GM19324 (cell line): ENCODE data around the gene FRMD5.

Experiments used
- ATAC-seq: cut with Tn5 transposase; IDR thresholded peaks from one replicate; pipeline ENCODE4 v1.9.1; 2021; ENCODE audit warnings: mild to moderate bottlenecking, moderate library complexity; ENCODE audit not compliant: unreplicated experiment, low FRiP score

Gene FRMD5

GRCh38 chr15:43939070-43939469 lies 256.0 kb downstream of the FRMD5 start:
- no peak for ATAC-seq

DNA sequence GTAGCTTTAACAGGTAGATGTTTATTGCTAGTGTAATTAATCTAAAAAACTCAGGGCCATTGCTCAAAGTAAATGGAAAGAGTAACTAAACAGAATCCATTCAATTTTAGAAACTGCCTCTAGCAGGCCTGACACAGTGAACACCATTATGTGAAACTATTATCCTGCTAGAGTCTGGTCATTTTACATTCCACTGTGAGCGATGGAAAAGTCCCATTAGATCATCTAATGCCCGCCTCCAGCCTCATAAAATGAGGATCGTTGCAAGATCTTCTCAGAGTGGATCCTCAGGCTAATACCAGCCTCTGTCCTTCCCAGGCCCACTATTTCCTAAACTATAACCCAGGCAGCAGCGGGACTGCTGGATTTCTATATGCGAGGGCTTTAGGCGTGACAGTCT lies 260.6 kb downstream of the FRMD5 start:
- ATAC-seq, result no peak

DNA sequence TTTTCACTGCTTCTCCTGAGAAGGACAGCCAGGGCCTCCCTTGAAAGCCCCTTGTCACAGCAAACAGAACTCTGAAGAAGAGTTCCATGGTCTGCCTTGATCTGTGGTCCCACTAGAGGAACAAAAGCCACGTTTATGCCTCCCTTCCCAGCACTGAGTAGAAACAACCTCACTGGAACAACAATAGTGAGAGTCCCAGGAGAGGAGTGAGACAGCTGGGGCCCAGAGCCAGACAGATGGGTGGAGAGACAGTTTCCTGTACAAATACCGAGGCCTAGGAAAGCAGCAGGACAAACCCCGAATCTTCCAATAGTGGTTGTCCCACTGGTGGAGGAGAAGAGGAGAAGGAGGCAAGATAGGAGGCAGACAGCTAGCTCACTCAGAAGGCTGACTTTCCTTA lies 262.2 kb downstream of the FRMD5 start:
- no peak for ATAC-seq

DNA sequence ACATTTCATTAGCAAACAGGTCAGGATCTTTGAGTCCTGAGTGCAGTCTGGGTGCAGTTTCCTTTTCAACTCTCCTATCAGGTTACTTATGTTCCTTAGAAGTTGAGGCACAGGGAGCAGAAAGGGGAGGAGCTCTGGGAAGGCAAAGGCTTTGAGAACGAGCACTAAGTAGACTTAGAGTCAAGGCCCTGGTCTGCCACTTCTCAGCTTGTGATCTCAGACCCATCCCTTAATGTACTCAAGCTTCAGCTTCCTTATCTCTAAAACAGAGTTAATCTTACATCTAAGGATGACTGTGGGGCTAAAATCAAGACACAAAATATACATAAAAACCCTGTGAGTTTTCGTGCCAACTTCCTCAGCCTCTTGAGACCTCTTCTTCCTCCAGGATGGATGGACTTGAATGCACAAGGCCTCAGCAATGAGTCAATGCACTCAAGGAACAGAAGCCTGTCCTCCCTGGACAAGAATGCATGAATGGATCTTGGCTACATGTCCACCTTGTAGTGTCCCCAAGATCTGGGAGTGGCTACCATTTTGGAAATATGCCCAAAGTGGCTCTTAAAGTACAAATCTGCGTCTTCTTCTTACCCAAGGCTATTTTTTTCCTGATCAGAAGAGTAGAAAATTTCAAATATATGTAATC lies 263.2 kb downstream of the FRMD5 start:
- ATAC-seq, result no peak

DNA sequence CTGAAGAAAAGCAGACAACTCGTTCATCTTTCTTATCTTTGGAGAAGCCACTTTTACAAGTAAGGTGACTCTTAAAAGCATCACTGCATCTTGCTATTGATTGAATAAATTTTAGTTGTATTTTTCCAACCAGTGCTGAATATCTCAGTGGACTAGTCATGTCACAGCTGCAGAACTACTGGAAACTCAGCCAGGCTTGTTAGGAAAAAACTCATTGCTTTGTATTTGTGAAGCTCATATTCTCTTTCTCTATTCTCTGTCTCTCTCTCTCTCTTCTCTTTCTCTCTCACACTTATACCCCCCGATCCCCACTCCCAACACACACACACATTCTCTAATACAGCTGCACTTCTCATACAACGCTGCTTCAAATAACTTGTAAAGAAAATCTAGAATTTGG lies 264.0 kb downstream of the FRMD5 start:
- ATAC-seq, result no peak

GRCh38 chr15:43930556-43930955 lies 264.5 kb downstream of the FRMD5 start:
- peak; percentile 75 for ATAC-seq

DNA sequence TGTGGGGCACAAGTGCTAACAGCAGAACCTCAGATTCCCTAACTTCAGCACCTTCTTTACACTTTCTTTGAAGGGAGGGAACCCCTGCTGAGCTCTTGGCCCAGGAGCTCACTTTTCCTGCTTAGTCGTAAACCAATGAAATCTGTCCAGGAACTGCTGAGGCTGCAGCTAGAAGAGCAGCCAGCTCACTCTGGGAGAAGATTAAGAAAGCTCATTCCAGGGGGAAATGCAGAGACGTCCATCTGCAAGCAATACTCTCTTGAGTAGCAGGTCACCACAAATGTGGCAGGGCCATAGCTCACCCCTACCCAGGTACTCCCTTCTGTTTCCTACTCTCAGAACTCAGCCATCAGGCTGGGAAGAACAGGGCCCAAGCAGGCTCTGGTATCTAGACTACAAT lies 265.0 kb downstream of the FRMD5 start:
- ATAC-seq, result peak; percentile 30

DNA sequence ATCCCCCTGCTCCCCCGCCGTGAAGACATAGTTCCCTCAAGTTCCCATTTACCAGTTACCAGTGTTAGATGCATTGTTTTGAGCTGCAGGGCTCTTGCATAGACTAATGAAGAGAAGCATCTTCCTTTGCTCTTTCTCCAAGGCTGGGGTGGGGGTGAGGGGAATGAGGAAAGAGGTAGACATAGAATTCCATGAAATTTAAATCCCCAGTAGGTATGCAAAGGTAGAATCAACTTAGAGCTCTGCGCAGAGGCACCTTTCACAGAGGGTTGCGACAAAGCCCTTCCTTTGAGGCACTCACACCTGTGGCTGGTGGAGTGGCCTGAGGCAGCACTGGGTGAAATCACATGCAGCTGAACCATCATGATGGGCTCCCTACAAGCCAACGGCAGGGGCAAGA lies 266.9 kb downstream of the FRMD5 start:
- ATAC-seq, result no peak

DNA sequence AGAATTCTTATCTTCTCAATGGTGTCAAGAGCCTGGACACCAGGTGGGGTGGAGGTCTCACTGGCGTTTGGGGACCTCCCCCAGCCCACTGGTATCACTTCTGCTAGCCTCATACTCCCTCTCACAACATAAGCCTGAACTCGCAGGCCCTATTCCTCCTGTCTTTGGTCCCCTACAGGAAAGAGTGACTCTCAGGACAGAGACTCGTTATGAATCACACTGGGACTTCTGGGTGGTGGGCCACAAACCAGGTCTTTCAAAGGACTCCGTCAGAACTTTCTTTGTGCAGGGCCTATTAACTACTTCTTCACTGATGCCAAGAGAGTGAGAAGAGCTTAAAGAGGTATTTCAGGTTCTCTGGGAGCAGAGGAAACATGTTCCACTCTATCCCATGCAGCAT lies 267.9 kb downstream of the FRMD5 start:
- ATAC-seq, result no peak

DNA sequence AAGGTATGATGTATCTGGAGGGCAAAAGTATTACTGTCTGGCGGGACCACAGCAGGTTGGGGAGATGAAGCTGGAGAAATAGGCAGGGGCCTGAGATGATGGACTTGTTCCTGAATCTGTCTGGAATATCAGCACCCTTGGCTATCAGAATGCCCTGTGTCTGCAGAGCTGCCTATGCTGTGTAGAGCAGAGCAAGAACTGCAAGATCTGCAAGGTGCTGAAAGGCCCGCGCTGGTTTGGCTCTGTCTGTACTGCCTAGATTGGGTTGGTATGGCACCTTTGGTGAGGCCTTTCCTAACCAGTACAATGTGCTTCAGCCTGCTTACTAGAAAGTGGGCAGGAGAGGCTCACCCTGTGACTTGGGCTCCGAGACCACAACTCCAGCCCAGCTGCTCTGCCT lies 271.5 kb downstream of the FRMD5 start:
- no peak for ATAC-seq

GRCh38 chr15:43922021-43922420 lies 273.1 kb downstream of the FRMD5 start:
- no peak for ATAC-seq

DNA sequence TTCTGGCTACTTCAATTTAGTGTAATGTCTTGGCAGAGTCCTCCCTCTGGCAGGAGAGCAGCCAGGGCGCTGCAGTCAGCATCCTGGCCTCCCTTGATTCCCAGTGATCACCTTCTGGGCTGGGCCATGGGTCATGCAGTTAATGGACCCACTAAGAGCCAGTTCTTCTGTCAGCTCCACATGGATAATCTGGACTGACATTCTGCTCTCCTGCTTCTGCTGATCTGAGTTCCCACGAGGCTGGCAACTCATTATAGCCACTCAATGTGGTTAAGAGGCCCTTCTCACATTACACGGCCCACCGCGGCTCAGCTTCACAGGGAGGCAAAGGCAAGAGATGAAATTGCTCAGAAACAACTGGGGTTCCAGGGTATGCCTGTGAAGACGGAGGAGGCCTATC lies 274.3 kb downstream of the FRMD5 start:
- no peak for ATAC-seq

- no peak for ATAC-seq
Measured at GRCh38 chr15:43920254-43920600, 274.8 kb downstream of the FRMD5 start.

DNA sequence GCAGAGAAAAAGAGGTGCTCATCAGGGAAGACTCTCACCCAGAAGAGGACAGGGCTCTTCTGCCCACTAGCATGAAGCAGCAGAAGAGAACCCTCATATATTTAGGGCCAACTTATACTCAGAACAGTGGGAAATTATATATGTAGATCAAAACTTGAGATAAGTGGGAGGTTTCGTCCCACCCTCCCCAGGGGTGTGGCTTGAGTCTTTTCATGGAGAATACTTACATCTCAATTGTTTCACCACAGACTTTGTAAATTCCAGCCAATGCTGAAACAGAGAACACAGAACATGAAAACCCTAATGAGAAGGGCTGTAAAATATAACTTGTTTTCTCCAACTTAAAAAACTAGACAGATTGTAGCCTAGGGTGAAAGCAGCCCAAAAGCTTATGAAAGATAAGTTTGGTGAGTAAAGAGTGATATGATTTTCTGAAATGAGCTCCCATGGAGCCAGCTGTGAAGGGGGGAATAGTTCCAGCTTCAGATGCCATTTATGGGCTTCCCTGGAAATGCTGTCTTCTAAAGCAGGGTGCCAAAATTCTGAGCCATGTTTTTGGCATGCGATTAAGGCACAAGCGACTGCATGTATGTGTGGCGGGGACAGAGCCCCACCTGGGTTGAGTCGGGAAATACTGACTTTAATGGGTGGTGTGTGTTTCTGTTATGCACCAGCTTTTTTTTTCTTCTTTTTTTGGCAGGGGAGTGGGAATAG lies 275.4 kb downstream of the FRMD5 start:
- ATAC-seq, result no peak

DNA sequence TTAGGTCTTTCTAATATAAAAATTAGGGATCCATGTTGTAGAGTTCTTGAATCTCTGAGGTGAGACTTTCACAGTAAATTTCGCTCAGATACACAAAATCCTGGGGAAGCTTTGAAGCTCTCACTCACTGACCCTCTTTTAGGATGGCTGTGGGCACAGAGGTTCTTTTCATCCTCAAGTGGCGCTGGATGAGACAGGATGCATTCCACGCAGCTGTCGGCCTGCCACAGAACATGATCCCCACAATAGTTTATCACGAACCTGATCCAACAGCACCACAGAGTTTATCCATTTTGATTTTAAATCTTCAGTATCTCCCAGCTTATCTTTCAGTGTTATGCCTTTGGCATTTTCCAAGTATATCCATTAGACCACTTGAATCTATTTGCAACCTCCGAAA lies 276.4 kb downstream of the FRMD5 start:
- no peak for ATAC-seq

GRCh38 chr15:43916326-43916660 lies 278.8 kb downstream of the FRMD5 start:
- ATAC-seq, result no peak

GRCh38 chr15:43915631-43916325 lies 279.3 kb downstream of the FRMD5 start:
- ATAC-seq, result no peak

- no peak for ATAC-seq
Measured at GRCh38 chr15:43913941-43914340, 281.1 kb downstream of the FRMD5 start.

- ATAC-seq, result no peak
Measured at GRCh38 chr15:43913026-43913780, 281.9 kb downstream of the FRMD5 start.

DNA sequence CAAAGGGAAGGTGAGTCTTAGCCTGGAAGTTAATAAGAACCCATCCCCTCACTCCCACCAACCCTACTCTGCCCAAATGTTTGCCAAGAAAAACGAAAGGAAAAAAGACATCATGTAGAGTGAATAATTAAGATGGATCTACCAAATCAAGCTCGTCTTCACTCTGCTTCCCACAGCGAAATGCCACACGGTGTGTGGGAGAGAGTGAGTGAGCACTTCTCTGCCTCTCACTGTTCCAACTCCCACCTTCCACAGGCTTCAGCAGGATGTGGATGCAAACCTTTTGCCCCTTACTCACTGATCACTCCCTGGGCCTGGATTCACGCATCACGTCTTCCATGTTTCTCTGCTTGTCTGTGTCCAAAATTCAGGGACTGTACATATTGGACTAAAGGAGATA lies 282.9 kb downstream of the FRMD5 start:
- no peak for ATAC-seq

DNA sequence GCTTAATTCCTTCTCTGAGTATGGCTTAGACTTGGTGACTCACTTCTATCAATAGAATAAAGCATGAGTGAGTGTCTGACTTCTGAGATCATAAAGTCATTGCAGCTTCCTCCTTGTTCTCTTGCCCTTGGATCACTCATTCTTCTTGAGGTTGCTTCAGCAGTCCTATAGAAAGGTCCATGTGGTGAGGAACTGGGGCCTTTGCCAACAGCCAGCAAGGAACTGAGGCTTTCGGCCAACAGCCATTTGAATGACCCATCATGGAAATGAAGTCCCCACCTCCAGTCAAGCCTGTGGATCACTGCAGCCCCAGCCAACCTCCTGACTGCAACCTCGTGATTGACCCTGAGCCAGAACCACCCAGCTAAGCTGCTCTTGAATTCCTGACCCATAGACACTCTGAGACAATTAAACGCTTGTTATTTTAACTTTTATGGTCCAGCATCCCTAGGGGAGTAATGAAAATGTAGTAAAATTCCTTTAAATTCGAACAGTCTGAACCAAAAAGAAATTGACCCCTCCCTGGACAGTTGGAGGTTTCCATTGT lies 283.8 kb downstream of the FRMD5 start:
- no peak for ATAC-seq
